ENCODE measurements around the gene ZNF462.

ZNF462 gene

GRCh38 chr9:107020040-107020530 is 157.1 kb downstream of the ZNF462 start:
- DNase-seq: no peak

- no peak for DNase-seq
Observed at GRCh38 chr9:107024193-107024592, 161.2 kb downstream of the ZNF462 start.

- DNase-seq: no peak
Observed at GRCh38 chr9:107025260-107026035, 162.5 kb downstream of the ZNF462 start.

GRCh38 chr9:107029146-107029545 is 166.2 kb downstream of the ZNF462 start:
- no peak for DNase-seq

GRCh38 chr9:107033966-107034365 is 171.0 kb downstream of the ZNF462 start:
- no peak for DNase-seq

GRCh38 chr9:107034831-107035230 is 171.9 kb downstream of the ZNF462 start:
- no peak for DNase-seq

GRCh38 chr9:107036367-107036766 is 173.4 kb downstream of the ZNF462 start:
- DNase-seq: peak; percentile 20

- DNase-seq: peak; percentile 44
Observed at GRCh38 chr9:107039542-107039941, 176.6 kb downstream of the ZNF462 start.

- no peak for DNase-seq
Observed at GRCh38 chr9:107042606-107043005, 179.6 kb downstream of the ZNF462 start.

- DNase-seq: no peak
Observed at GRCh38 chr9:107043886-107044285, 180.9 kb downstream of the ZNF462 start.

- peak; percentile 5 for DNase-seq
Observed at GRCh38 chr9:107044872-107045271, 181.9 kb downstream of the ZNF462 start.

- DNase-seq: no peak
Observed at GRCh38 chr9:107046692-107047091, 183.7 kb downstream of the ZNF462 start.

- no peak for DNase-seq
Observed at GRCh38 chr9:107049046-107049802, 186.3 kb downstream of the ZNF462 start.

GRCh38 chr9:107049803-107050184 is 186.8 kb downstream of the ZNF462 start:
- DNase-seq: no peak

- DNase-seq: no peak
Observed at GRCh38 chr9:107051392-107051791, 188.4 kb downstream of the ZNF462 start.

- DNase-seq: no peak
Observed at GRCh38 chr9:107054146-107054545, 191.2 kb downstream of the ZNF462 start.

- DNase-seq: no peak
Observed at GRCh38 chr9:107059220-107059619, 196.3 kb downstream of the ZNF462 start.

- DNase-seq: no peak
Observed at GRCh38 chr9:107060062-107060461, 197.1 kb downstream of the ZNF462 start.
